ENCODE measurements around the gene GABPB2. TPM values are rescaled to one million over a fixed set of nuclear protein-coding genes. Genes with fewer than 3 reads are reported as not detected.

GABPB2 gene
- total and polyA plus RNA-seq, 10 donors, result 3.0 to 22.8 (median 14.6) TPM

DNA sequence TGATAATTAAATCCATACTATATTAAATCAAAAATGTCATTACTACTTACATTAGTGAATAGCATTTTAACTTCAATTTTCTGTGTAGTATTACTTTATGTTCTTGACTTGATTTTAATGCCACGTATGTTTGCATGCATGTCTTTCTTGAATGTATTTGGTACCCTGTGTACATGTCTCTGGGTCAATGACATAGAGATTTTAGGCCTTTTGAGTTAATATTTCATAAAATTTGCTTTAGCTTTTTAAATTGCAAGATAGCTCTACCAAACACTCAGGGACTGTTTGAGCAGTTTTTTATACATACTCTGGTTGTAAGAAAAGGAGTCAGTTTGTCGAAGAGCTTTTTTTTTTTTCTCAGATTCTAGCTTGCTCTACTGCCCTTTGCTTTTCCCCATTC is 8.9 kb upstream of the GABPB2 start:
- DNase-seq, result no peak
- WGBS, 5 donors, result 91 to 96% (median 94%) methylated on average over 2 of the region's 2 CpGs
- Histone ChIP-seq H3K36me3 (peaks cover 0 to 7% (median 0%) of the 10 kb centered on the region in 6 donors), H3K27ac (no peak overlapping the region), H3K9me3 (no peaks in the 10 kb centered on the region), H3K4me1 (peaks cover 7 to 34% (median 30%) of the 10 kb centered on the region in 6 donors), H3K27me3 (replicated peaks in 1 of 7) (no peaks in the 10 kb centered on the region), H3K4me3 (no peak overlapping the region)
- intact Hi-C loops (cut with DNase I; ENCODE audit: low total_unique reads), result no loop called here
- TF ChIP-seq POLR2AphosphoS5 (IDR thresholded peaks at IDR 0.05) (no peak), CTCF (IDR thresholded peaks at IDR 0.05 in 8 of 11, conservative IDR thresholded peaks at IDR 0.05 in 3 of 11) (no peak), POLR2A (IDR thresholded peaks at IDR 0.05) (no peak)

DNA sequence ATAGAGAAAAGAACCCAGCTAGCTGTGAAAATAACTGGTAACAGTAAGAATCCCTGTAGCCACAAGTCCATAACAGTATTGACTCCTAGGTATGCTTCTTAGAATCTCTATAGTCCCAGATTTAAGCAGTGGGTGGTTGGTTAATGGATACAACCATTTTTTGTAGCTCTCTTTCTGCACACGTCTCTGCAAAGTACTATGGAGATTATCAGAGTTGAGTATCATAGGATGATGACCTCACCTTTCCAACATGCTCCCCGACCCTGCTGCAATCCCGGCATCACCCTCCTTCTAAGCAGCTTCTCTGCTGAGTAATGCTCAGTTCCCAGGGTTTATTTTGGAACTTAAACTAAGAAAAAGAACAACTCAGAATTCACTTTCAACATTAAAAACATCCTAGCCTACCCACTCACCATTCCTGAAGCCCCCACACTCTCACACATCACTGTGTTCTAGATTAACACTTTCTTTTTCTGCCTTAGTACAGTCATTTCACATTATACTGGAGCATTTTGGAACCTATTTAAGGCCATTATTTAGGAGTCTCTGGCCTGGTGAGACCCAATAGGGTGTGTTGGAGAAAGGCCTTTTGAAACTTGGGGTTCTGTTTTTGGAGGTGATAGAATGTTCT is 7.7 kb upstream of the GABPB2 start:
- Histone ChIP-seq H3K27me3 (replicated peaks in 1 of 7) (no peaks in the 10 kb centered on the region), H3K9me3 (no peaks in the 10 kb centered on the region), H3K27ac (no peak overlapping the region), H3K4me3 (no peak overlapping the region), H3K36me3 (no peaks in the 10 kb centered on the region), H3K4me1 (peaks cover 0 to 23% (median 19%) of the 10 kb centered on the region in 6 donors)
- no peak for TF ChIP-seq POLR2A (IDR thresholded peaks at IDR 0.05)
- TF ChIP-seq CTCF (IDR thresholded peaks at IDR 0.05 in 8 of 11, conservative IDR thresholded peaks at IDR 0.05 in 3 of 11), result no peak
- DNase-seq, result no peak
- 82 to 95% (median 94%) methylated on average over 3 of the region's 3 CpGs for WGBS, 5 donors
- intact Hi-C loops (cut with DNase I; ENCODE audit: low total_unique reads), result no loop called here

DNA sequence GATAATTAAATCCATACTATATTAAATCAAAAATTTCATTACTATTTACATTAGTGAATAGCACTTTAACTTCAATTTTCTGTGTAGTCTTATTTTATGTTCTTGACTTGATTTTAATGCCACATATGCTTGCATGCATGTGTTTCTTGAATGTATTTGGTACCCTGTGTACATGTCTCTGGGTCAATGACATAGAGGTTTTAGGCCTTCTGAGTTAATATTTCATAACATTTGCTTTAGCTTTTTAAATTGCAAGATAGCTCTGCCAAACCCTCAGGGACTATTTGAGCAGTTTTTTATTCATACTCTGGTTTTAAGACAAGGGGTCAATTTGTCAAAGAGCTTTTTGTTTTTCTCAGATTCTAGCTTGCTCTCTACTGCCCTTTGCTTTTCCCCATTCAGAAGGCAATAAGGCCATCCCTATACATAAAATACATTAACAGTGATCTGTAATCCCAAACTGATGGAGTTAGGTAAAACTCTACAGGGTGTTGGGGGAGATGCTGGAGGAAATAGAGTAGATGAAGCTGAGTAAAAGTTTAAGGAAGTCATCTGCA is 5.4 kb upstream of the GABPB2 start:
- intact Hi-C loops (cut with DNase I; ENCODE audit: low total_unique reads), result no loop called here
- Histone ChIP-seq H3K4me1 (peaks cover 0 to 22% (median 17%) of the 10 kb centered on the region in 6 donors), H3K27me3 (replicated peaks in 1 of 7) (no peaks in the 10 kb centered on the region), H3K27ac (no peak overlapping the region), H3K36me3 (no peaks in the 10 kb centered on the region), H3K4me3 (no peak overlapping the region), H3K9me3 (no peaks in the 10 kb centered on the region)
- TF ChIP-seq POLR2A (IDR thresholded peaks at IDR 0.05) (no peak), POLR2AphosphoS5 (IDR thresholded peaks at IDR 0.05) (no peak), CTCF (IDR thresholded peaks at IDR 0.05 in 8 of 11, conservative IDR thresholded peaks at IDR 0.05 in 3 of 11) (no peak)
- no peak for DNase-seq

- intact Hi-C loops (cut with DNase I; ENCODE audit: low total_unique reads), result no loop called here
- Histone ChIP-seq H3K27me3 (replicated peaks in 1 of 7) (no peaks in the 10 kb centered on the region), H3K36me3 (no peaks in the 10 kb centered on the region), H3K9me3 (no peaks in the 10 kb centered on the region), H3K27ac (no peak overlapping the region), H3K4me3 (no peak overlapping the region), H3K4me1 (peaks cover 5 to 24% (median 19%) of the 10 kb centered on the region in 6 donors)
- 86 to 92% (median 89%) methylated on average over 4 of the region's 4 CpGs for WGBS, 5 donors
- no peak for TF ChIP-seq POLR2A (IDR thresholded peaks at IDR 0.05)
- no peak for TF ChIP-seq CTCF (IDR thresholded peaks at IDR 0.05 in 8 of 11, conservative IDR thresholded peaks at IDR 0.05 in 3 of 11)
- TF ChIP-seq POLR2AphosphoS5 (IDR thresholded peaks at IDR 0.05), result no peak
- DNase-seq, result no peak
These were observed 3.4 kb upstream of the GABPB2 start for GRCh38 chr1:151067185-151067584.

All from spleen (tissue), 11 donors.